Nephron (organoid): Measurements from ENCODE around the gene BRAP.

Source experiments
- H3K27ac Mint-ChIP-seq, 3 experiments: 2 replicates each; pipeline ENCODE4 v1.8.0; 2020; ENCODE audit warnings: mixed read lengths in 3 of 3, mild to moderate bottlenecking in 2 of 3, moderate library complexity in 1 of 3
- H3K27me3 Mint-ChIP-seq: 2 replicates; pipeline ENCODE4 v1.8.0; 2021; ENCODE audit warnings: low read depth, mild to moderate bottlenecking, moderate library complexity, mixed read lengths
- H3K36me3 Mint-ChIP-seq: 2 replicates; pipeline ENCODE4 v1.8.0; 2020; ENCODE audit warnings: low read depth, mixed read lengths
- H3K4me1 Mint-ChIP-seq: 2 replicates; pipeline ENCODE4 v1.8.0; 2020; ENCODE audit warnings: mixed read lengths
- H3K4me3 Mint-ChIP-seq, 3 experiments: 2 replicates each; pipeline ENCODE4 v1.8.0; 2020; ENCODE audit warnings: mild to moderate bottlenecking in 3 of 3, mixed read lengths in 3 of 3, moderate library complexity in 2 of 3
- H3K9me3 Mint-ChIP-seq: 2 replicates; pipeline ENCODE4 v1.8.0; 2020; ENCODE audit warnings: mixed read lengths
- TF ChIP-seq, protein P1 (sequence below), 3 experiments: fragments of 200-600 bp; sonication (generic); IDR thresholded peaks; one replicate each; pipeline ENCODE4 v1.5.0; 2021; ENCODE audit warnings: antibody characterized with exemption in 3 of 3; ENCODE audit not compliant: unreplicated experiment in 3 of 3

The BRAP gene

DNA sequence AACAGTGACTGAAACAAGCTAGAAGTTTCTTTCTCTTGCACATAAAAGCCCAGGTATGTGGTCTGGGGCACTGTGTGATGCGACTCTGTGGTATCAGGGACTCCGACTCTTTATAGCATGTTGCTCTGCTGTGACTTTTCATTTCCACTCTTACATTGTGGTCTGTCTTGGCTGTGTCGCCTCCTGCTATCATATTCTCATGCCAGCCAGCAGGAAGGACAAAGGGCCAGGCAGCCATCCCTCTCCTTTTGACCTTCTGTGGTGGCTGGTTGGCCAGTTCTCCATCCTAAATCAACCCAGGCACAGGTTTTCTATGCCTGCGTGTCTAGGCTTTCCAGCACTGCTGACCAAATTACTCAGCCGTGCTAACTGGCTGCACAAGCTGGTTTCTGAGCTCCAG lies 8.1 kb upstream of the BRAP start:
- Mint-ChIP-seq H3K27ac (no peak overlapping the region), H3K36me3 (peaks cover 43% of the 10 kb centered on the region), H3K27me3 (no peaks in the 10 kb centered on the region), H3K9me3 (no peaks in the 10 kb centered on the region), H3K4me3 (no peak overlapping the region), H3K4me1 (no peaks in the 10 kb centered on the region)
- TF ChIP-seq, protein P1, sequence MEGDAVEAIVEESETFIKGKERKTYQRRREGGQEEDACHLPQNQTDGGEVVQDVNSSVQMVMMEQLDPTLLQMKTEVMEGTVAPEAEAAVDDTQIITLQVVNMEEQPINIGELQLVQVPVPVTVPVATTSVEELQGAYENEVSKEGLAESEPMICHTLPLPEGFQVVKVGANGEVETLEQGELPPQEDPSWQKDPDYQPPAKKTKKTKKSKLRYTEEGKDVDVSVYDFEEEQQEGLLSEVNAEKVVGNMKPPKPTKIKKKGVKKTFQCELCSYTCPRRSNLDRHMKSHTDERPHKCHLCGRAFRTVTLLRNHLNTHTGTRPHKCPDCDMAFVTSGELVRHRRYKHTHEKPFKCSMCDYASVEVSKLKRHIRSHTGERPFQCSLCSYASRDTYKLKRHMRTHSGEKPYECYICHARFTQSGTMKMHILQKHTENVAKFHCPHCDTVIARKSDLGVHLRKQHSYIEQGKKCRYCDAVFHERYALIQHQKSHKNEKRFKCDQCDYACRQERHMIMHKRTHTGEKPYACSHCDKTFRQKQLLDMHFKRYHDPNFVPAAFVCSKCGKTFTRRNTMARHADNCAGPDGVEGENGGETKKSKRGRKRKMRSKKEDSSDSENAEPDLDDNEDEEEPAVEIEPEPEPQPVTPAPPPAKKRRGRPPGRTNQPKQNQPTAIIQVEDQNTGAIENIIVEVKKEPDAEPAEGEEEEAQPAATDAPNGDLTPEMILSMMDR (IDR thresholded peaks at IDR 0.05; ENCODE audit: unreplicated experiment in 3 of 3) = no peak

DNA sequence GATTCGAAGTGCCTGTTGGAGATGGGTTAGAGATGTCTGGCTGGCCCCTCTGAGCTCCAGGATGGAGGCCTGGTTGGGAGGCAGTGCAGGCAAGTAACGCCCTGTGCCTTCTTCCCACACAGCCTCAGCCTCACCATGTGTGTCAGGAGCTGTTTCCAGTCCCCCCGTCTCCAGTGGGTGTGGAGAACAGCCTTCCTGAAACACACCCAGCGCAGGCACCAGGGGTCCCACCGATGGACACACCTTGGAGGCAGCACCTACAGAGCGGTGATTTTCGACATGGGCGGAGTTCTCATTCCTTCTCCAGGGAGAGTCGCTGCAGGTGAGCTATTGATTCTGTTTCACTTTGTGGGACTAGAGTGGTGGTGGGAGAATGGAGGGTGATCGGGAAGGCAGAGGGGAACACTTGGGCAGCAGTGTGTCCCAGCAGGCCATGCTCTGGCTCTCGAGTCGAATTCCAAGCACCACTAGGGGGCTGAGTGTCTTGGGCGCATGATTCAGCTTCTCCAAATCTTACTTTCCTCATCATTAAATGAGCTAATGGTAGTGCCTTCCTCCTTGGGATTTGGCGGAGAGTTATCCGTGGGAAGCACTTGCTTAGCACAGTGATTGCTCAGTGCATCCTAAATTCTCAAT lies 6.9 kb upstream of the BRAP start:
- Mint-ChIP-seq H3K27me3 (no peaks in the 10 kb centered on the region), H3K4me3 (no peak overlapping the region), H3K4me1 (no peaks in the 10 kb centered on the region), H3K36me3 (peaks cover 39% of the 10 kb centered on the region), H3K27ac (no peak overlapping the region), H3K9me3 (no peaks in the 10 kb centered on the region)
- TF ChIP-seq, protein P1 (IDR thresholded peaks at IDR 0.05; ENCODE audit: unreplicated experiment in 3 of 3) = peak in 1 of 3 experiments; percentile 20

DNA sequence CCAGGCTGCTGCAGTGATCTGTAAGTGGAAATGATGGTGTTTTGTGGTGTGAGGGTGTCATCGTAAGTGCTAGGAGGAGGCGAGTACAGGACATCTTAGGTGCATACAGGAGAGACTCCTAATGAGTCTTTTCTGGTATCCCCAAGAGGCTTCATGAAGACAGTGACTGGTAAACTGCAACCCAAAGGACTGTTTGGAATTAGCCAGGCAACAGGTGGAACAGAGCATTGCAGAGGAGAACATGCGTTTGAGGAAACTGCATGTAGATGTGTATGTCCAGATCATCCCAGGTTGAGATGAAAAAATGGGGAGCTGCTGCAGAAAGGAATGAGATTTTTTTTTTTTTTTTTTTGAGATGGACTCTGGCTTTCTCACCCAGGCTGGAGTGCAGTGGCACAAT lies 5.5 kb upstream of the BRAP start:
- TF ChIP-seq, protein P1 (IDR thresholded peaks at IDR 0.05; ENCODE audit: unreplicated experiment in 3 of 3) = no peak
- Mint-ChIP-seq H3K27ac (no peak overlapping the region), H3K36me3 (peaks cover 35% of the 10 kb centered on the region), H3K4me3 (no peak overlapping the region), H3K9me3 (no peaks in the 10 kb centered on the region), H3K27me3 (no peaks in the 10 kb centered on the region), H3K4me1 (peaks cover 5% of the 10 kb centered on the region)

DNA sequence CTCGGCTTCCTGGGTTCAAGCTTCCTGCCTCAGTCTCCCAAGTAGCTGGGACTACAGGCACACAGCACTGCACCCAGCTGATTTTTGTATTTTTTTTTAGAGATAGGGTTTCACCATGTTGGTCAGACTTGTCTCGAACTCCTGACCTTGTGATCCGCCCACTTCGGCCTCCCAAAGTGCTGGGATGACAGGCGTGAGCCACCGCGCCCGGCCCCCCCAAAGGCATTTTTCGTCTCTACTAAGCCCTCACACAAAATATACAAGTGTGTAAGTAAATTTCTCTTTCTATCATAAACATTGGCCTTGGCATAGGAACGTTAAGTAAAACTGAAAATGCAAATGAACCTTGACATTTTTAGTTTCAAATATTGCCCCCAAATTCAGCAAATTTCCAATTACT lies 2.2 kb upstream of the BRAP start:
- TF ChIP-seq, protein P1 (IDR thresholded peaks at IDR 0.05; ENCODE audit: unreplicated experiment in 3 of 3) = no peak
- H3K27me3 Mint-ChIP-seq = no peaks in the 10 kb centered on the region
- H3K4me3 Mint-ChIP-seq = peak overlapping the region; percentile 63 to 83 (median 80)
- no peak overlapping the region for H3K27ac Mint-ChIP-seq
- peaks cover 20% of the 10 kb centered on the region for H3K36me3 Mint-ChIP-seq
- no peaks in the 10 kb centered on the region for H3K9me3 Mint-ChIP-seq
- H3K4me1 Mint-ChIP-seq = peaks cover 21% of the 10 kb centered on the region

DNA sequence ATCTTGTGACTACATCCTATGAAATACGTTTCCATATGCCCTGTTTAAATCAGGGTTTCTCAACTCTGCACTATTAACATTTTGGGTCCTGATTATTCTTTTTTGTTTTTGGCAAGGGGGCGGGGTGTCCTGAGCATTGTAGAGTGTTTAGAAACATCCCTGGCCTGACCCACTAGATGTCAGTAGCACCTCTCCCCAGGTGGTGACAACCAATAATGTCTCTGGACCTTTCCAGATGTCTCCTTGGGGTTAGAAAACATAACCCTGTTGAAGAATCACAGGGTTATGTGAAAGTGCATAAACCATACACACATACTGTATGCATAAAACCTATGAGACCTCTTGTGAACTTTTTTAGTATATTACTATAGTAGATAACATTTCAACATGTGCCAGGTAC lies 1.5 kb upstream of the BRAP start:
- peaks cover 17% of the 10 kb centered on the region for H3K36me3 Mint-ChIP-seq
- TF ChIP-seq, protein P1 (IDR thresholded peaks at IDR 0.05; ENCODE audit: unreplicated experiment in 3 of 3) = no peak
- H3K27ac Mint-ChIP-seq = peak overlapping the region; percentile 69 to 95 (median 95)
- peaks cover 21% of the 10 kb centered on the region for H3K4me1 Mint-ChIP-seq
- no peaks in the 10 kb centered on the region for H3K9me3 Mint-ChIP-seq
- H3K27me3 Mint-ChIP-seq = no peaks in the 10 kb centered on the region
- peak overlapping the region; percentile 93 to 99 (median 96) for H3K4me3 Mint-ChIP-seq

DNA sequence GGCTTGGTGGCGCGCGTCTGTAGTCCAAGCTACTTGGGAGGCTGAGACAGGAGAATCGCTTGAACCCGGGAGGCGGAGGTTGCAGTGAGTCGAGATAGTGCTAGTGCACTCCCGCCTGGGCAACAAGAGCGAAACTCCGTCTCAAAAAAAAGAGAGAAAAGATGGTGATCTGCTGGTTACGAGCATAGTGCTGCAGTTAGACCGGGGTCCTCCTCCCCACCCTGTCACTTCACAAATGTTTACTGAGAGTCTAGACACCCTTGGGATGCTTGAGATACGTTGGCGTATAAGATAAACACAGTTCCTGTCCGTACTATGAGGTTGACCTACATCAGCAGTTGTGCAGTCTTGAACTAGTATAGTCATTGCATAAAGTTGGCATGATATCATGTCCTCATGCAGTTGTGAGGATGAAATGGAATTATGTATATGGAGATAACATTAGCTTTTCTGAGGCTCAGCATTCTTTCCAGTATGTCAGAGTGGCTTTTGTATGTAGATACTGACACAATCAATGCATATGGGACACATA lies 884 bp upstream of the BRAP start:
- H3K27ac Mint-ChIP-seq = peak overlapping the region; percentile 69 to 95 (median 95)
- H3K4me3 Mint-ChIP-seq = peak overlapping the region; percentile 93 to 99 (median 96)
- TF ChIP-seq, protein P1 (IDR thresholded peaks at IDR 0.05; ENCODE audit: unreplicated experiment in 3 of 3) = no peak
- H3K4me1 Mint-ChIP-seq = peaks cover 21% of the 10 kb centered on the region
- H3K9me3 Mint-ChIP-seq = no peaks in the 10 kb centered on the region
- H3K27me3 Mint-ChIP-seq = no peaks in the 10 kb centered on the region
- H3K36me3 Mint-ChIP-seq = peaks cover 20% of the 10 kb centered on the region
